GM21381 (cell line): ENCODE results near the gene FOXRED2.
"Not testable (repeated sequence)": the region's sequence is repeated elsewhere in the genome, so short reads cannot be mapped to it uniquely, and the experiment has no call there.

Experiments
- ATAC-seq: cut with Tn5 transposase; IDR thresholded peaks from one replicate; pipeline ENCODE4 v1.9.1; 2021; ENCODE audit warnings: mild to moderate bottlenecking, moderate library complexity; ENCODE audit not compliant: unreplicated experiment

The FOXRED2 gene

GRCh38 chr22:36506637-36507517 is at the start of gene FOXRED2:
FOXRED2 (minus strand) TSS chr22:36507040; CDS start chr22:36506422, 618 bp downstream.
- peak; percentile 74 for ATAC-seq

- ATAC-seq = no peak
These were observed 47.3 kb upstream of the FOXRED2 start for GRCh38 chr22:36554098-36554497.

GRCh38 chr22:36552289-36552688 is 45.4 kb upstream of the FOXRED2 start:
- no peak for ATAC-seq

GRCh38 chr22:36550701-36551495 is 44.1 kb upstream of the FOXRED2 start:
- no peak for ATAC-seq

GRCh38 chr22:36549033-36549432 is 42.2 kb upstream of the FOXRED2 start:
- no peak for ATAC-seq

GRCh38 chr22:36548606-36549005 is 41.8 kb upstream of the FOXRED2 start:
- no peak for ATAC-seq

GRCh38 chr22:36546932-36547331 is 40.1 kb upstream of the FOXRED2 start:
- ATAC-seq = no peak

- no peak for ATAC-seq
These were observed 39.4 kb upstream of the FOXRED2 start for GRCh38 chr22:36546092-36546804.

- ATAC-seq = no peak
These were observed 37.3 kb upstream of the FOXRED2 start for GRCh38 chr22:36544107-36544620.

GRCh38 chr22:36541831-36542411 is 35.1 kb upstream of the FOXRED2 start:
- ATAC-seq = no peak

GRCh38 chr22:36540867-36541642 is 34.2 kb upstream of the FOXRED2 start:
- no peak for ATAC-seq

GRCh38 chr22:36538529-36538928 is 31.7 kb upstream of the FOXRED2 start:
- ATAC-seq = no peak

- ATAC-seq = no peak
These were observed 29.9 kb upstream of the FOXRED2 start for GRCh38 chr22:36536717-36537116.

- ATAC-seq = not testable (repeated sequence)
These were observed 26.5 kb upstream of the FOXRED2 start for GRCh38 chr22:36533320-36533719.

- no peak for ATAC-seq
These were observed 25.6 kb upstream of the FOXRED2 start for GRCh38 chr22:36532466-36532865.

GRCh38 chr22:36528795-36529751 is 22.2 kb upstream of the FOXRED2 start, which contains the start of gene EIF3D:
EIF3D (minus strand) TSS chr22:36529166; CDS start chr22:36526121, 3,045 bp downstream.
- ATAC-seq = peak; percentile 93

GRCh38 chr22:36528341-36528740 is 21.5 kb upstream of the FOXRED2 start:
- ATAC-seq = no peak

- ATAC-seq = no peak
These were observed 15.8 kb upstream of the FOXRED2 start for GRCh38 chr22:36522662-36523061.

- ATAC-seq = no peak
These were observed 13.6 kb upstream of the FOXRED2 start for GRCh38 chr22:36520423-36520822.
